Neural progenitor cell (in vitro differentiated cells): ENCODE measurements around the gene XPR1. TPM values are rescaled to one million over a fixed set of nuclear protein-coding genes. Genes with fewer than 3 reads are reported as not detected.

Source experiments
- DNase-seq: peaks from one replicate; pipeline ENCODE4 v3.0.0-alpha.2; 2016; ENCODE audit warnings: low spot score
- H2AFZ ChIP-seq: fragments of 200-600 bp; sonication (generic); replicated peaks from 2 replicates; pipeline ENCODE4 v1.6.1; 2016; ENCODE audit warnings: antibody characterized with exemption
- H3F3A ChIP-seq: fragments of 200-600 bp; sonication (generic); 2 replicates; pipeline ENCODE4 v1.6.1; 2016; ENCODE audit warnings: antibody characterized with exemption, low read depth
- H3K27ac ChIP-seq: fragments of 200-600 bp; sonication (generic); 2 replicates; pipeline ENCODE4 v1.5.1; 2016; ENCODE audit warnings: mild to moderate bottlenecking
- H3K27me3 ChIP-seq: fragments of 200-600 bp; sonication (generic); 2 replicates; pipeline ENCODE4 v1.6.1; 2016; ENCODE audit warnings: mild to moderate bottlenecking, moderate library complexity
- H3K36me3 ChIP-seq: fragments of 200-600 bp; sonication (generic); 2 replicates; pipeline ENCODE4 v1.5.1; 2016
- H3K4me1 ChIP-seq: fragments of 200-600 bp; sonication (generic); 2 replicates; pipeline ENCODE4 v1.6.1; 2016; ENCODE audit warnings: mixed run types
- H3K4me2 ChIP-seq: fragments of 200-600 bp; sonication (generic); 2 replicates; pipeline ENCODE4 v1.6.1; 2016
- H3K4me3 ChIP-seq: fragments of 200-600 bp; sonication (generic); 2 replicates; pipeline ENCODE4 v1.5.1; 2016
- H3K79me2 ChIP-seq: fragments of 200-600 bp; sonication (generic); 2 replicates; pipeline ENCODE4 v1.6.1; 2016; ENCODE audit warnings: low read depth
- H3K9ac ChIP-seq: fragments of 200-600 bp; sonication (generic); 2 replicates; pipeline ENCODE4 v1.6.1; 2016
- H3K9me3 ChIP-seq: fragments of 200-600 bp; sonication (generic); 2 replicates; pipeline ENCODE4 v1.5.1; 2016; ENCODE audit warnings: low read depth
- H4K20me1 ChIP-seq: fragments of 200-600 bp; sonication (generic); 2 replicates; pipeline ENCODE4 v1.6.1; 2016; ENCODE audit warnings: low read depth
- H3K27ac Mint-ChIP-seq: 3 replicates; pipeline ENCODE4 v1.8.0; 2021; ENCODE audit warnings: mixed read lengths
- H3K27me3 Mint-ChIP-seq: 2 replicates; pipeline ENCODE4 v1.8.0; 2022; ENCODE audit warnings: low read depth, mild to moderate bottlenecking, inconsistent platforms, moderate library complexity, mixed read lengths; ENCODE audit not compliant: insufficient read depth
- H3K36me3 Mint-ChIP-seq: 3 replicates; pipeline ENCODE4 v1.8.0; 2021; ENCODE audit warnings: mixed read lengths
- H3K4me1 Mint-ChIP-seq: 3 replicates; pipeline ENCODE4 v1.8.0; 2021; ENCODE audit warnings: mixed read lengths
- H3K4me3 Mint-ChIP-seq: 3 replicates; pipeline ENCODE4 v1.8.0; 2021; ENCODE audit warnings: mild to moderate bottlenecking, moderate library complexity, mixed read lengths
- H3K9me3 Mint-ChIP-seq: 3 replicates; pipeline ENCODE4 v1.8.0; 2020; ENCODE audit warnings: mixed read lengths
- CTCF ChIP-seq: fragments of 200-600 bp; sonication (generic); IDR thresholded peaks from 2 replicates; pipeline ENCODE4 v1.5.1; 2017; ENCODE audit warnings: antibody characterized with exemption, mild to moderate bottlenecking
- EZH2 ChIP-seq: fragments of 200-600 bp; sonication (generic); IDR thresholded peaks from 2 replicates; pipeline ENCODE4 v1.6.1; 2017; ENCODE audit warnings: antibody characterized with exemption, mild to moderate bottlenecking, moderate library complexity
- EZH2phosphoT487 ChIP-seq: fragments of 200-600 bp; sonication (generic); IDR thresholded peaks from 2 replicates; pipeline ENCODE4 v1.6.1; 2017; ENCODE audit warnings: antibody characterized with exemption
- total RNA-seq: library from RNA; depleted of rRNA; stranded (reverse); fragments of >200 nt; gene quantifications from 2 replicates; pipeline ENCODE4 v1.2.3, GENCODE V29; 2015; ENCODE audit warnings: low replicate concordance

XPR1 gene
- total RNA-seq, 1 donor from 2014 or later: 75.0 TPM

- H3K36me3 Mint-ChIP-seq: peaks cover 3% of the 10 kb centered on the region
- H3K27me3 Mint-ChIP-seq: no peaks in the 10 kb centered on the region
- H3K9me3 Mint-ChIP-seq: no peaks in the 10 kb centered on the region
- H3K4me3 Mint-ChIP-seq: no peak overlapping the region
- peaks cover 14% of the 10 kb centered on the region for H3K4me1 Mint-ChIP-seq
- Histone ChIP-seq H3K4me2 (no peak overlapping the region), H3F3A (peaks cover 23% of the 10 kb centered on the region), H3K9ac (no peak overlapping the region), H3K4me1 (peaks cover 7% of the 10 kb centered on the region), H3K36me3 (no peaks in the 10 kb centered on the region), H2AFZ (no peak overlapping the region), H3K79me2 (no peaks in the 10 kb centered on the region), H3K27me3 (no peaks in the 10 kb centered on the region), H4K20me1 (no peaks in the 10 kb centered on the region), H3K4me3 (no peak overlapping the region), H3K9me3 (no peaks in the 10 kb centered on the region), H3K27ac (no peak overlapping the region)
- no peak overlapping the region for H3K27ac Mint-ChIP-seq
- no peak for DNase-seq
- no peak for TF ChIP-seq CTCF
- TF ChIP-seq EZH2: no peak
- no peak for TF ChIP-seq EZH2phosphoT487
Measured at GRCh38 chr1:180859306-180859705, 227.5 kb downstream of the XPR1 start.

- Histone ChIP-seq H3K4me2 (no peak overlapping the region), H3K27ac (peak overlapping the region; percentile 29), H3K27me3 (no peaks in the 10 kb centered on the region), H3K36me3 (no peaks in the 10 kb centered on the region), H2AFZ (no peak overlapping the region), H3K9me3 (no peaks in the 10 kb centered on the region), H3F3A (peaks cover 18% of the 10 kb centered on the region), H4K20me1 (no peaks in the 10 kb centered on the region), H3K9ac (no peak overlapping the region), H3K4me3 (no peak overlapping the region), H3K4me1 (no peaks in the 10 kb centered on the region), H3K79me2 (no peaks in the 10 kb centered on the region)
- no peak overlapping the region for H3K27ac Mint-ChIP-seq
- no peak for TF ChIP-seq EZH2phosphoT487
- no peak for TF ChIP-seq EZH2
- TF ChIP-seq CTCF: no peak
- H3K4me3 Mint-ChIP-seq: no peak overlapping the region
- H3K36me3 Mint-ChIP-seq: peaks cover 7% of the 10 kb centered on the region
- no peak for DNase-seq
- H3K4me1 Mint-ChIP-seq: peaks cover 6% of the 10 kb centered on the region
- no peaks in the 10 kb centered on the region for H3K27me3 Mint-ChIP-seq
- no peaks in the 10 kb centered on the region for H3K9me3 Mint-ChIP-seq
Measured at GRCh38 chr1:180860535-180860934, 228.7 kb downstream of the XPR1 start.

- Histone ChIP-seq H3K9ac (no peak overlapping the region), H3K79me2 (no peaks in the 10 kb centered on the region), H3K4me3 (no peak overlapping the region), H3K4me1 (no peaks in the 10 kb centered on the region), H4K20me1 (no peaks in the 10 kb centered on the region), H3K4me2 (no peak overlapping the region), H3K9me3 (no peaks in the 10 kb centered on the region), H3F3A (peaks cover 18% of the 10 kb centered on the region), H3K27me3 (no peaks in the 10 kb centered on the region), H2AFZ (no peak overlapping the region), H3K27ac (no peak overlapping the region), H3K36me3 (no peaks in the 10 kb centered on the region)
- no peak overlapping the region for H3K27ac Mint-ChIP-seq
- DNase-seq: no peak
- H3K4me1 Mint-ChIP-seq: peaks cover 2% of the 10 kb centered on the region
- no peaks in the 10 kb centered on the region for H3K9me3 Mint-ChIP-seq
- TF ChIP-seq EZH2 (no peak), CTCF (no peak), EZH2phosphoT487 (no peak)
- peaks cover 11% of the 10 kb centered on the region for H3K36me3 Mint-ChIP-seq
- H3K27me3 Mint-ChIP-seq: no peaks in the 10 kb centered on the region
- H3K4me3 Mint-ChIP-seq: no peak overlapping the region
Measured at GRCh38 chr1:180862305-180862704, 230.5 kb downstream of the XPR1 start.
